ENCODE results near the gene AKAP13. TPM values are rescaled to one million over a fixed set of nuclear protein-coding genes. Genes with fewer than 3 reads are reported as not detected.

Gene AKAP13
- total RNA-seq, 2 experiments from 2014 or later = 282 to 304 TPM

GRCh38 chr15:85361323-85361722, 19.1 kb upstream of the AKAP13 start:
- ChIA-PET POLR2A (no interaction called here), CTCF (interaction anchor here (0.8 kb wide), 1 partner anchor 48 kb away, joined by 3 read pairs; no protein-coding TSS in a partner anchor)
- DNase-seq (no peak), ATAC-seq (ENCODE audit: poor library complexity) (no peak)
- H3K9me3 ChIP-seq (ENCODE audit: control insufficient read depth in 1 of 2, insufficient read depth in 1 of 2, low read length in 2 of 2) = no peaks in the 10 kb centered on the region
- intact Hi-C loops (cut with DNase I, micrococcal nuclease) = no loop called here
- no peak overlapping the region for H3K27ac ChIP-seq (ENCODE audit: low read depth in 1 of 2, low read length in 2 of 2)
- no peak overlapping the region for H3K4me3 ChIP-seq (ENCODE audit: low read length)
- H3K36me3 Mint-ChIP-seq (ENCODE audit: low read depth) = no peaks in the 10 kb centered on the region
- peaks cover 3% of the 10 kb centered on the region for H3K4me1 ChIP-seq (ENCODE audit: insufficient read depth, low read length)
- no peaks in the 10 kb centered on the region for H3K4me1 Mint-ChIP-seq (ENCODE audit: low read depth)
- no peak overlapping the region for H3K4me3 Mint-ChIP-seq
- TF ChIP-seq CTCF (IDR thresholded peaks at IDR 0.05) = no peak
- no peak overlapping the region for H3K27ac Mint-ChIP-seq
- H3K9me3 Mint-ChIP-seq = no peaks in the 10 kb centered on the region
- no peaks in the 10 kb centered on the region for H3K27me3 Mint-ChIP-seq
- no peaks in the 10 kb centered on the region for H3K36me3 ChIP-seq (ENCODE audit: insufficient read depth, low read length)
- no peaks in the 10 kb centered on the region for H3K27me3 ChIP-seq (ENCODE audit: control insufficient read depth in 1 of 2, insufficient read depth in 2 of 2, low read length in 2 of 2)

GRCh38 chr15:85362436-85363081, 17.8 kb upstream of the AKAP13 start:
- no peak for TF ChIP-seq CTCF (IDR thresholded peaks at IDR 0.05)
- Mint-ChIP-seq H3K27ac (no peak overlapping the region), H3K27me3 (no peaks in the 10 kb centered on the region), H3K36me3 (ENCODE audit: low read depth) (no peaks in the 10 kb centered on the region), H3K9me3 (no peaks in the 10 kb centered on the region), H3K4me1 (ENCODE audit: low read depth) (peaks cover 2% of the 10 kb centered on the region), H3K4me3 (no peak overlapping the region)
- Histone ChIP-seq H3K4me3 (ENCODE audit: low read length) (no peak overlapping the region), H3K27me3 (ENCODE audit: control insufficient read depth in 1 of 2, insufficient read depth in 2 of 2, low read length in 2 of 2) (no peaks in the 10 kb centered on the region), H3K4me1 (ENCODE audit: insufficient read depth, low read length) (peaks cover 9% of the 10 kb centered on the region), H3K27ac (ENCODE audit: low read depth in 1 of 2, low read length in 2 of 2) (no peak overlapping the region), H3K36me3 (ENCODE audit: insufficient read depth, low read length) (no peaks in the 10 kb centered on the region), H3K9me3 (ENCODE audit: control insufficient read depth in 1 of 2, insufficient read depth in 1 of 2, low read length in 2 of 2) (no peaks in the 10 kb centered on the region)
- ATAC-seq (ENCODE audit: poor library complexity) (no peak), DNase-seq (no peak)
- intact Hi-C loops (cut with DNase I, micrococcal nuclease) = no loop called here
- CTCF ChIA-PET = interaction anchor here (1.4 kb wide), 1 partner anchor 27 kb away, joined by 3 read pairs; no protein-coding TSS in a partner anchor
- POLR2A ChIA-PET = no interaction called here

GRCh38 chr15:85365980-85366379, 14.4 kb upstream of the AKAP13 start:
- CTCF ChIA-PET = no interaction called here
- no peak for ATAC-seq (ENCODE audit: poor library complexity)

More at GRCh38 chr15:85365980-85366379, 14.4 kb upstream of the AKAP13 start:
- Mint-ChIP-seq H3K36me3 (ENCODE audit: low read depth) (no peaks in the 10 kb centered on the region), H3K27me3 (no peaks in the 10 kb centered on the region), H3K27ac (no peak overlapping the region), H3K9me3 (no peaks in the 10 kb centered on the region), H3K4me3 (no peak overlapping the region), H3K4me1 (ENCODE audit: low read depth) (peaks cover 9% of the 10 kb centered on the region)
- POLR2A ChIA-PET = no interaction called here
- Histone ChIP-seq H3K27ac (ENCODE audit: low read depth in 1 of 2, low read length in 2 of 2) (no peak overlapping the region), H3K27me3 (ENCODE audit: control insufficient read depth in 1 of 2, insufficient read depth in 2 of 2, low read length in 2 of 2) (no peaks in the 10 kb centered on the region), H3K4me3 (ENCODE audit: low read length) (no peak overlapping the region), H3K4me1 (ENCODE audit: insufficient read depth, low read length) (peaks cover 9% of the 10 kb centered on the region), H3K9me3 (ENCODE audit: control insufficient read depth in 1 of 2, insufficient read depth in 1 of 2, low read length in 2 of 2) (no peaks in the 10 kb centered on the region), H3K36me3 (ENCODE audit: insufficient read depth, low read length) (no peaks in the 10 kb centered on the region)
- intact Hi-C loops (cut with DNase I, micrococcal nuclease) = loop anchor here in 1 of 2 experiments (5.0 kb wide), 1 partner anchor 41 kb away; no protein-coding TSS in a partner anchor
- DNase-seq = no peak
- TF ChIP-seq CTCF (IDR thresholded peaks at IDR 0.05) = no peak
